ENCODE data around the gene LMBR1. TPM values are rescaled to one million over a fixed set of nuclear protein-coding genes. Genes with fewer than 3 reads are reported as not detected.

Gene LMBR1
- total and polyA plus RNA-seq, 2 of the 4 experiments (the other 2 are of a cell fraction): 11.9 to 19.9 TPM

DNA sequence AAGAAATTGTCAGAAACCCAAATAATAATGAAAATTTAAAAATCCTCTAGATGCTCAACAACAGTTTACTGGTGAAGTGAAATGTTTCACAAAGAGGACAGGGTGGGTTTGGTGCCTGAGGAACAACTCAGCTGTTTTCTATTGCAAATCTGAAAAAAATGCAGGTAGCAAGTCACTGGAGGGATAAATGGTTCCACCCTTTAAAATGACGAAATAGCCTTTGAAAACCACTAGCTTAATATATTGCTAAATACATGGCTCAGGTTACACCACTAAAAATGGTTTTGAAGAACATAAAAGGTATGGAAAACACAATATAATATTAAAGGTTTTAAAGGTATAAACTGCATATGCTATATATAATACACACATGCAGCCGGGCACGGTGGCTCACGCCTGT lies 69.5 kb downstream of the LMBR1 start:
- ATAC-seq (ENCODE audit: low read depth) (no peak), DNase-seq (no peak)
- H3K56ac ChIP-seq (ENCODE audit: extremely low read depth, insufficient read depth, low read length): no peak overlapping the region
- intact Hi-C loops (cut with micrococcal nuclease) (no loop called here), dilution Hi-C loops (cut with HindIII; ENCODE audit: low sequenced_read_pairs, unreplicated experiment) (no loop called here), in situ Hi-C loops (cut with MboI; ENCODE audit: low sequenced_read_pairs) (loop anchor here (5.0 kb wide), 1 partner anchor 1021 kb away; no protein-coding TSS in a partner anchor)
- H2BK120ac ChIP-seq (ENCODE audit: low read depth, low read length): no peak overlapping the region
- no peak overlapping the region for H3K4me3 ChIP-seq (ENCODE audit: insufficient read depth, low read depth, low read length)
- no peak overlapping the region for H2BK5ac ChIP-seq (ENCODE audit: low read depth, low read length, poor library complexity, severe bottlenecking)
- H3K4me2 ChIP-seq (ENCODE audit: low read depth, low read length): no peak overlapping the region
- no peaks in the 10 kb centered on the region for H4K20me1 ChIP-seq (ENCODE audit: insufficient read depth, low read length)
- H2AK5ac ChIP-seq (ENCODE audit: low read depth, low read length): no peak overlapping the region
- H3K9me3 ChIP-seq (ENCODE audit: control insufficient read depth, insufficient read depth, low read length): no peaks in the 10 kb centered on the region
- POLR2A ChIA-PET (ENCODE audit: unreplicated experiment): no interaction called here
- no peak overlapping the region for H2BK15ac ChIP-seq (ENCODE audit: low read depth, low read length)
- H3K9me1 ChIP-seq (ENCODE audit: insufficient read depth, low read length): no peaks in the 10 kb centered on the region
- no peak overlapping the region for H3K23ac ChIP-seq (ENCODE audit: low read depth, low read length)
- no peak overlapping the region for H3K9ac ChIP-seq (ENCODE audit: low read depth, low read length)
- H3K18ac ChIP-seq (ENCODE audit: low read depth, low read length): no peak overlapping the region
- no CpG with 5 or more reads among the region's 4 CpGs for WGBS, 2 experiments (ENCODE audit: extremely low coverage in 2 of 2, insufficient read length in 1 of 2)
- H3K27me3 ChIP-seq (ENCODE audit: control insufficient read depth, insufficient read depth, low read length): no peaks in the 10 kb centered on the region
- no peak overlapping the region for H3K4ac ChIP-seq (ENCODE audit: low read depth, low read length)
- no peak overlapping the region for H2AK9ac ChIP-seq (replicated peaks; ENCODE audit: low read depth, low read length, poor library complexity)
- no peaks in the 10 kb centered on the region for H3K36me3 ChIP-seq (ENCODE audit: control insufficient read depth, insufficient read depth, low read length)
- H3K4me1 ChIP-seq (ENCODE audit: control insufficient read depth, insufficient read depth, low read length): no peaks in the 10 kb centered on the region
- peak; percentile 31; the same call in 1 of the 2 replicates for TF ChIP-seq CEBPB (IDR thresholded peaks at IDR 0.05; ENCODE audit: low read depth, low read length)
- TF ChIP-seq SMC3 (IDR thresholded peaks at IDR 0.05; ENCODE audit: low read depth, low read length): no peak
- TF ChIP-seq MAFK (IDR thresholded peaks at IDR 0.05; ENCODE audit: low read depth, low read length): no peak
- no TSS peak for BruUV-seq (replicated peaks)
- no peak overlapping the region for H3K27ac ChIP-seq (ENCODE audit: insufficient read depth, low read length)
- no peak overlapping the region for H2AFZ ChIP-seq (replicated peaks; ENCODE audit: low read length, poor library complexity)
- no peak overlapping the region for H3K14ac ChIP-seq (replicated peaks; ENCODE audit: low read depth, low read length)
- CTCF ChIA-PET: interaction anchor here (0.6 kb wide), 1 partner anchor 42 kb away, joined by 3 read pairs; no protein-coding TSS in a partner anchor
- H4K5ac ChIP-seq (ENCODE audit: low read depth, low read length): no peak overlapping the region
- H2BK20ac ChIP-seq (ENCODE audit: low read depth, low read length): no peak overlapping the region
- peaks cover 0 to 4% of the 10 kb centered on the region in 2 experiments; a peak in 1 of 4 replicates for H3K79me1 ChIP-seq (ENCODE audit: low read depth in 1 of 2, low read length in 2 of 2)
- no peak overlapping the region for H4K91ac ChIP-seq (ENCODE audit: insufficient read depth, low read depth, low read length)
- no peak overlapping the region for H4K8ac ChIP-seq (ENCODE audit: low read depth in 2 of 2, low read length in 2 of 2)

All from IMR-90 (cell line).